Subcutaneous adipose tissue (tissue), 4 donors: ENCODE data around the gene FOXN3. TPM values are rescaled to one million over a fixed set of nuclear protein-coding genes. Genes with fewer than 3 reads are reported as not detected.

Experiments
- total RNA-seq, 4 donors: library from RNA; depleted of rRNA; stranded (reverse); fragments of >200 nt; gene quantifications; one replicate each; pipeline ENCODE4 v1.1.0, GENCODE V29; 2016
- TF ChIP-seq, protein P1 (sequence below): fragments of 450-650 bp; IDR thresholded peaks from one replicate; pipeline ENCODE4 v1.5.1; 2016; ENCODE audit warnings: low read depth, mild to moderate bottlenecking, control low read depth, antibody characterized with exemption, moderate library complexity

The FOXN3 gene
- total RNA-seq, 4 donors from 2014 or later = 153 to 173 (median 171) TPM

DNA sequence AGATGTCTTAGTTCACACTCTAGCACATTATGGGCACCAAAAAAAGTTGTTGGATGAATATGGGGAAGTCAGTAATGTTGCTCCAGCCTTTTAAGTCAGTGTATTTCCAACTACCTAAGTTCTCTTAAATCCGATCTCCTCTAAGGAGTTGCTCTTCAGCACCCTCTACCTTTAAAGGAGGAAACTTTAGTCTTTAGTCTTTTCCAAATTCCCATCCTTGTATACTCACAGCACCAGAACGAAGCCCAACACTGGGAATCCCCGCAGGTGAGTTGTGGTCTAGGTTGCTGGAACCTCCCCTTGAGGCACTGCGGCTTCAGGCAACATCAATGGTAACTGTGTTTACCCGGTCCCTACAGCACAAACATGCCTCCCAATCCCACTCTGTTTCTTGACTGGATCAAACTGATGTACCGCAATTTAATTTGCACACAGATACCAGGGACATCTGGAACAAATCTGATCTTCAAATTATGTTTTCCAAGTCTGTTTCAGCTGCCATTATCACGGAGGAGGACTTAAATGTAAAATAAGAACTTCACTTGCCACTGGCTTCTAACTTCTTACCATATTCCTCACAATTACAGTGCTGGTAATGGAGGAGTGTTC is 179.0 kb downstream of the FOXN3 start:
- TF ChIP-seq, protein P1, sequence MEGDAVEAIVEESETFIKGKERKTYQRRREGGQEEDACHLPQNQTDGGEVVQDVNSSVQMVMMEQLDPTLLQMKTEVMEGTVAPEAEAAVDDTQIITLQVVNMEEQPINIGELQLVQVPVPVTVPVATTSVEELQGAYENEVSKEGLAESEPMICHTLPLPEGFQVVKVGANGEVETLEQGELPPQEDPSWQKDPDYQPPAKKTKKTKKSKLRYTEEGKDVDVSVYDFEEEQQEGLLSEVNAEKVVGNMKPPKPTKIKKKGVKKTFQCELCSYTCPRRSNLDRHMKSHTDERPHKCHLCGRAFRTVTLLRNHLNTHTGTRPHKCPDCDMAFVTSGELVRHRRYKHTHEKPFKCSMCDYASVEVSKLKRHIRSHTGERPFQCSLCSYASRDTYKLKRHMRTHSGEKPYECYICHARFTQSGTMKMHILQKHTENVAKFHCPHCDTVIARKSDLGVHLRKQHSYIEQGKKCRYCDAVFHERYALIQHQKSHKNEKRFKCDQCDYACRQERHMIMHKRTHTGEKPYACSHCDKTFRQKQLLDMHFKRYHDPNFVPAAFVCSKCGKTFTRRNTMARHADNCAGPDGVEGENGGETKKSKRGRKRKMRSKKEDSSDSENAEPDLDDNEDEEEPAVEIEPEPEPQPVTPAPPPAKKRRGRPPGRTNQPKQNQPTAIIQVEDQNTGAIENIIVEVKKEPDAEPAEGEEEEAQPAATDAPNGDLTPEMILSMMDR = no peak

DNA sequence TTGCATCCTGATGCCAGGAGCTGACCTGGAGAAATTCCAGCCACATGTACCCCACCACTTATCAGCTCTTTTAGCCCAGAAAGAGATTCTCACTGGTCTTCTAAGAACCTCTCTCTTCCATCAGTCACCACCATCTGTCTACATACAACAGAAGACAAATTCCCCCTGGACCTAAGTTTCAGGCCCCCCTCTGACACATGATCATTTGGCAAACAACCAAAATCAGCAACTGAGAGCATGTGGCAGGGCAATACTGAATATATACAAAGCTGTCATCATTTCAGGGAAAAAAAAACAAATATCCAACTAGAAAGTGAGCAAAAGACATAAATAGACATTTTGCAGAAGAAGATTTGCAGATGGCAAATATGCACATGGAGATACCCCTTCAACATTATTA is 180.2 kb downstream of the FOXN3 start:
- TF ChIP-seq, protein P1 = no peak

DNA sequence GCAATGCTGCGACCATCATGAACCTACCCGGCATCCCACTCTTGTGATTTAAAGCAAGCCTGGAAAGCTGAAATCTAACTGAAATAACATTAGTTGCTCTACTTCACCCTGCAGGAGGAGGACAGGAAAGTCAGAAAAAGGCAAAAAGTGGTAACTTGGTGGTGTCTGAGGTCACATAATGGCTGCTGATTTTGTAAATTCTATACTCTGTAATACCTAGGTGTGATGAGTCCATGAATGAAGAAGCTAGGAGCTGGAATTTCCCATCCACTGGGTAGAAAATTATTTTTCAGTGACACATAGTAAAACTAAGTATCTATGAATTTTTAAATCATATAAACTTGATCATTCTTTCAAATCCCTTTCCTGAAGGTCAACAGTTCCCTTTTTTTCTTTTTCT is 183.8 kb downstream of the FOXN3 start:
- TF ChIP-seq, protein P1 = no peak

DNA sequence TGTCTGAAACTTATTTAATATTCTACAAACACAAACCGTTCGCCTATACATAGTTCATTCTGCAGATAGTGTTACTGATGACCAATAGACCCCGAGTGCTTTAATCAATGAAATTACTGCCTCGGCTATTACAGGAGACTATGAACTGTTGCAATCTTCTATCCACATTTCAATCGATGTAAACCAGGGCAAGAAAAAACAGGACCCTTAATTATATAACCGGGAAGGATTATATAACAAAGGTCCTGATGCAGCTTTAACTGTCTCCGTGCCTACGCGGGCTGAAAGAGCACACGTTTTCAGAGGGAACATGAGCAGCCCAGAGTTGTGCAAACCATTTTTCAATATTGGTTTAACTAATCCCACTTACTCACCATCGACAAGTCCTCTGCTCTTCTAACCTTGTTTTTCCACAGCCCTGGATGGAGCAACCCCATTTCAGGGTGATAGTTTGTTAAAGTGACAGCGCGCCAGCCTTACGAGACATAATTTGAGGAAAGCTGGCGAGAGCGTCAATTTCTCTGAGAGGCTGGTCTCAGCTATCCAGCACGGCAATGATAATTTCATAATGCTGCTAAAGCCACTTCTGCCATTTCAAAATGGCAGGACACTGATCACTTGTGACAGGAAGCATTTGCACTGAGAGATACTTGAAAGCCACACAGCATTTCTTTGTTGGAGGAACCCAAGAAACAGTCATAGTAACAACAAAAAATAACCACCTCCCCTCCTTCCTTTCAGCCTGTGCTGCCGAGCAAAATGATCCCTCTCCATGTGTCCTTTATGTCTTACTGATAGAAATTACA is 184.6 kb downstream of the FOXN3 start:
- TF ChIP-seq, protein P1 = no peak

DNA sequence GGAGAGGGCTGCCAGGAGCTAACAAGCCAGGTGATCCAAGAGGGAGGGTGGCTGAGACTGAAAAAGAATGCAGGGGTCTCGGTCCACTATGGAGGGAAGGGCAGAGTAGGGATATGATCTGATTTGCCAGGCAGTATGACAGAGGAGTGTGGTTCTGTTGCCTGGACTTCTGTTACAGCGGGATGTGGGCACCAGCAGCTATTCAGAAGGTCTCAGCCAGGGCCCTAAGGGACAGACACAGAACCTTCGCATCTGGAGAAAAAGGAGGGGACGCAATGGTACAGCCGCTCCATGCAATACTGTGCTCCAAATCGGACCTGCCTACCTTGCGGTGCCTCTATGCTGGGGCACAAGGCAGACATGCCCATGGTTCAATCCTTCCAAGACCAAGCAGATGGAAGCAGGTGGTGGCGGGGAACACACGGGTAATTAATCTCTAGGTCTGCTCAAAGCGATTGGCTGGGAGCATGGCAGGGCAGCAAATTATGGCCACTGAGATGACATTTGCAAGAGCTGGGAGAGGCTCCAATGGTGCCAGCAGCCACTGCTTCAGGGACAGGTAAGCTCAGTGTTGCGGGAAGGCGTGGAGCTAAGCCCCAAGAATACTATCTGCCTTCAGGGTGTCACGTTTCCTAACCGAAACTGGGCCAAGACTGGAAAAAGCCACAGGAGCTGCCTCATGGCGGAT is 185.5 kb downstream of the FOXN3 start:
- TF ChIP-seq, protein P1 = no peak

DNA sequence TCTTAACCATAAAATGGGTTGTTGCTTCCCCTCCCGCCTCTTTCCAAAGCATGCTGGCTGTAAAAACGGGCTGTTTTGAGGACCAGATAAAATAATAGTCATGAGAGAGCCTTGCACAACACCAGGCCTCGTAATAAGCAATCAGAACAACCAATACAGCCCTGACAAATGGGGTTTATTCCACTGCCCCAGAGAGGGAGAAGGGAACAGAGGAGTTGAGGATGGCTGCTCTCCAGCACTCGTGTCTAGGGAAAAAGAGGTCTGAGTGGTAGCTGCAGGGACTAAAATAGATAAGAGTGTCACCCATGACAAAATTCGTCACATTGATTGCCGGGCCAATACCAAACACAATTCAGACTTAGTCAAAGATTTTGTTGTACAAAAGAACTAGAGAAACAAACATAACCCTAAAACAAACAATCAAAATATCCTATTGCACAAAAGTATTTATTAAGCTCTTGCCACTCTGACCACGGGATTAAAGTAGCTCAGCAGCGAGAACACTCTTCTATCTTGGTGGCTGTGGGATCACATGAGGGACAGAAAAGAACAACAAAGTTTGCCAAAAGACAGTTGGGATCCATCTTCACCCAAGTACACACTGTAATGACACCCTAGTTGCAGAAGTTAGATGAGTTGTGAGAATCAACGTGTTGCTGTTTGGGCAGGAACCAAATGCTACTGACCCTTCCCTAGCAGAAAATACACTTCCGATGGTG is 188.0 kb downstream of the FOXN3 start:
- TF ChIP-seq, protein P1 = no peak

DNA sequence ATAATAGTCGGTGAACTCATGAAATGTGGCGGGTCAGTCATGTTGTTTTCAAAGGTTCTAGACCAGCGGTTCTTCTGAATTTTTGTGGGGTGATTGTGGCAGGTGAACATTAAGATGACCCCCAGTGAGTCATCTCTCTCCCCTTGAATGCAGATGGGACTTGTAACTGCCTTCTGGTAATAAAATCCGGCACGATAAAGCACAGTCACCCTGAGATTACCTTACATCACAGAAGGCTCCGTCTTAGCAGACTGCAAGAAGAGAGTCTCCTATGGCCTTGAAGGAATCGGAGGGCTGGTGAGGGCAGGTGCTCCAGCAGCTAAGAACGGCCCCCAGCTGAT is 189.6 kb downstream of the FOXN3 start:
- TF ChIP-seq, protein P1 = no peak
